T-helper 22 cell (primary cell): ENCODE measurements around the gene PTPRQ.
"Not testable (repeated sequence)": the region's sequence is repeated elsewhere in the genome, so short reads cannot be mapped to it uniquely, and the experiment has no call there.

Experiments
- DNase-seq: peaks from one replicate; pipeline ENCODE4 v3.0.0-alpha.2; 2020; ENCODE audit warnings: low read depth

Gene PTPRQ

DNA sequence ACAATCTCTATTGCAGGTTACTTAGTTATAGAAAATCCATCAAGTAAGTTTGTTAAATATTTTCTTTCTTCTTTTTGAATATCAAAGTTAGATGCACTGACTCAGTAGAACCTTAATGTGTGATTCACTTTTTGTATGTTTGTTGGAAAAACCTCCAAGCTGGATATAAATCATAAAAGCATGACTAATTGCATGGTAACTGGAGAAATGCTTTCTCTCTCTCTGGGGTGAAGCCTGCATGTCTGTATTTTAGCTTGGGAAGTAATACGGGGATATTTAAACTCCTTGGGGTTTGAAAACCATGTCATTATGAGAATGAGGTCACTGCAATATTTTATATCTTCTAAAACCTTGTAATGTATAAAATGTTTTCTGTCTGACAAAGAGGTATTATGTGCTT, 204.8 kb downstream of the PTPRQ start:
- no peak for DNase-seq

DNA sequence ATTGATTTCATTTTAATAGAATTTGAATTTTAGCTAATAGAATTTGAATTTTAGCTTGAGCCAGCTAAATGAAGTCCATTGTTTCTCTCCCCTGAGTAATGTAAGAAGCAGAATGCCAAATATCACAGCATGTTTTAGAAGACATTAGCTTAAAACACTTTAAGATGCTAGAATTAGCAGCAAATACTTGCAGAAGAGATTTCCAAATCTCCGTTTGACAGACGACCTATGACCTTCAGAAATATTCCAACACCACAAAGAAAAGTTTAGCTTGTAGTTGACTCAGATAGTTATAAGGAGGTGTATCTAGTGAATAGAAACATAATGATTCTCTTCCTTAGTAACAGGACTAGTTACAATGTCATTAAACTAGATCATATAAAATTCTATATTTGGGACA, 211.7 kb downstream of the PTPRQ start:
- no peak for DNase-seq

DNA sequence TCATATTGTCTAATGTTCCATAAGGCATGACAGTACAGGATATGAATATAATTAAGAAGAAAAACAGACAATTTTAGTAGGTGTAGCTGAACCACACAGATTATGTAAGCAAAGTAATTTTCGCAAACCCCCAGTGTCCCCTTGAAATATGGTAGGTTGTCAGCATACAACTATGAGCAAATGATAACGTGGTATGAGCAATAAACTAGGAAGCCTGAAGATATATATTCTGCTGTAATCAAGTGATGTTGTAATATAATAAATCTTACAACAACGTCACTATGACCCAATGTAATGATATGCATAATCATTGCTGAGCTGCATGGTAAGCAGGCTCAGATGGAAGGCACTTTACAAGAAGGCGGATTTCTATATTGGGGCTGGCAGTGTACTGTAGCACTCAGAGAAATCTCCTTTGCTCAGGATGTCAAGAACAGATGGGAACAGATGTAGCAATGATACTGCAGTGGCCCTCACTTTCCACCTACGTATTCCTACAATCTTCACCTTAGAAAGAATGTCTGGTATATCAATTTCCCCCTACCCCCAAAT, 215.6 kb downstream of the PTPRQ start:
- no peak for DNase-seq

DNA sequence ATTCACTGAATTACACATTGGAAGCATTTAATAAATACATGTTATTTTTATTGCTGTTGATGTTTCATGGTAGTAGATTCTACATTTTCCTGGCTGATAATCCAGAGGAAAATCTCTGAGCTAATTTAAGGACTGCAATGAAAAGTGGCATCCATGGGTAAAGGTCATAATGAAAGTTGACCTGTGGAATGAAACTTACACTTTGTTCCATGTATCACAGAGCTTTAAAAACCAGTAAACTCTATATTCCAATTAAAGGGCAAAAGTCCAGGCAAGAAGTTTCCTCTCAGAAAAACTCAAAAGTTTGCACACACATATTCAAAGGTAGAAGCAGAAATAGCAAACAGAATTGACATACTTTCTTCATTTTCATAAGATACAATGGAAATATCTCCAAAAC, 218.6 kb downstream of the PTPRQ start:
- DNase-seq = no peak

DNA sequence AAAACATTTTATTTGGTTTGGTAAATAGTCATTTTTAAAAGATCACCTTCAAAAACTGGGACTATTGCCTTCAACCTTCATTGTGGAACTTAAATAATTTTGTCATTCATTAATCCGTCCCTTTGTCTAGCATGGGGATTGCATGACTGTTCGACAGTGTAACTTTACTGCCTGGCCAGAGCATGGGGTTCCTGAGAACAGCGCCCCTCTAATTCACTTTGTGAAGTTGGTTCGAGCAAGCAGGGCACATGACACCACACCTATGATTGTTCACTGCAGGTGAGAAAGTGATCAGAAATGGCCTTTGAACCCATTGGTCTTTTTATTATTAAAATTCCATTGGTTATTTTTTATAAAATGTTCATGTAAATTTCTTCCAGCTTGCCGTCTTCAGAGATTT, 226.2 kb downstream of the PTPRQ start:
- DNase-seq = no peak

DNA sequence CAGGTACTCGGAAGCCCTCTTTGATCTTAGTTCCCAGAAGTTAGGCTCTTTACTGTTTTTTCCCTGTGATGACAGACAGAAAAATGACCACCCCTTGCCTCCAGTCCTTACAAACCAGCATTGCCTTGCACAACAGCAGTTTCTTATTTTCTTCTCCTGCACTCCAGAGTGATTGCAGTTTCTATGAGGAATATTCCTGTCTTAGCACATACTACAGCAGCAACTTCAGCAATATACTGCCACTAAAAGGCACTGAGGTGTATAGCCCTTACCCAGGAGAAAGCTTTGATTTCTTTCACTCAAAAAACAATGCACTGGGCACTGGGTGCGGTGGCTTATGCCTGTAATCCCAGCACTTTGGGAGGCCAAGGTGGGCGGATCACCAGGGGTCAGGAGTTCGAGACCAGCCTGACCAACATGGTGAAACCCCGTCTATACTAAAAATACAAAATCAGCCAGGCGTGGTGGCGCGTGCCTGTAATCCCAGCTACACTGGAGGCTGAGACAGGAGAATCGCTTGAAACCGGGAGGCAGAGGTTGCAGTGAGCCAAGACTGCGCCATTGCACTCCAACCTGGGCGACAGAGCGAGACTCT, 232.1 kb downstream of the PTPRQ start:
- DNase-seq = not testable (repeated sequence)

DNA sequence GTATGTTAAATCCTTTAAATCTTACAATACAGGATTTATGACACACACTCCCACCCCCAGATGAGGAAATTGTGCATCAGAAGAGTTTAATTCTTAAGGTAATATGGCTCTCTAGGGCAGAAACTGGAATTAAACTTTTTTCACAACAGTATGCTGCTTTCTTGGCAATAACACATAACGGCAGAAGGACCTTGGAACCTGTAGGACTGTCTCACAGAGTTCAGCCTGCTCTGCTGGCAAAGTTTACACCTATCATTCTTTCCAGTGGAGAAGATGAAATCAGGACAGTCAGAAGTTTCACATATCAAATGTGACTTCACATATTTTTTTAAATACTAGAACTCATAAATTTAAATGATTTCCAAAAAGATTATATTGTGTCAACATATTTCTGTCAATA, 232.8 kb downstream of the PTPRQ start:
- DNase-seq = no peak

DNA sequence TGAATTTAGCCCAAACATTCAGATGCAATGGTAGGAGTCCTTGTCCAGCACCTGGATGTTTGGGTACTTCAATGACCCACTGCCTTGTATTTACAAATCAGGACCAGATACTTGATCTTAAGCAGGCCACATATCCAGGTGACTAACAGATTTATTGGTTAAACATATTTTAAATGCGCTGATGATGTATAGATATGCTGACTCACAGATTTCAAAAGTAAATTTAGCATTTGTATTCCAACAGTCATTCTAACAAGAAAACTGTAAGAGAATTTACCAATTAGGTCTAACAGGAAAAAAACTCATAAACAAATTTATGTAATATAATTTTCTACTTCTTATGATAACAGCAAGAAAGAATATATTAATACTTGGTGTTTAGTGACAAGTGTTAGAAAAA, 234.0 kb downstream of the PTPRQ start:
- no peak for DNase-seq

DNA sequence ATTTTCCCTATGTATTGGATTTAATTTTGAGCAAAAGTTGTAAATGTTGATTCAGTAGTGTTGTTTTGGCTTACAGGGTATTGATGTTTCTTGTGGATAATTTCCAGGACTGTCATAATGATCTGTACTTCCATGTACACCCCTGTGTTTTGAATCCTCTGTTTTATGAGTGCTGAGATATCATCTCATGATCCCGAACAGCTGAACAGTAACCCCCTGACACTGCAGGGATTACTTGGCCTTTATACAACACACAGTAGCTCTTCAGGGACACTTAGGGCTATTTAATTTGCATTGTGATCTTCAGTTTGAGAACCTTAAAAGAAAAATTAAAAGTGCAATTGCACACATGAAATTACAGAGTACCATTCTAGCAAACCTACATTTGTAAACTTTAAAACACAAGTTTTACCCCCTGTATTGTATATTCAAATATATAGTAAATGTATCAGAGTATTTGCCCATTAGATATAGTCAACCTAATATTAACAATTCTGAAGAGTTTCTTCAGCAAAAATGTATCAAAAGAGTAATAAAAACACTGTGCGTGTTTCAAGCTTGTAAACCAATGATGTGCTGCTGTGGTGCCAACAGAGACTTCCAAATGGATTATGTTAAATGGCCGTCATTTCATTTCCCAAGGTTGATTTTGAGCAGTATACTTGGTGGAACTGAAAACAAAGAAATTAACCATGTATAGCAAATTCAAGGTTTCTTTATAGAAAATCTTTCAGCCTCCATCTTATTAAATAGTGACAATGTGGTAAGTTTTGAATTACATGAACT, 235.5 kb downstream of the PTPRQ start:
- no peak for DNase-seq

DNA sequence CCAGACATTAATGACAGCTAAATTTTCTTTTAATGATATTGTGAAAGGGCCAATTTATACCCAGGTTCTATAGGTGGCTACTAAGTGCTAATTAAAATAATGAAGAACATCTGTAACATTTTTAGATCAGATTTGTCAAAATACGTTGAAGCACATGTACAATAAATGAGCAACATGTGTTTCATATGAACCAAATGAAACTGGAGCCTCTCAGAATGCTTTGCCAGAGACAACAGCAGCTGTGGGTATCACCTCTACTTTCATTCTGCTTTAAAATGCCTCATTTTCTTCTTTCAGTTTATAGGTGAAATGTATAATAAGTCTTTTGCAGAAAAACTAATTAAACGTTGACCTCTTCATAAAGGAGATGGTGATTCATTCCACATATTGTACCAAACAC, 237.3 kb downstream of the PTPRQ start:
- DNase-seq = no peak

DNA sequence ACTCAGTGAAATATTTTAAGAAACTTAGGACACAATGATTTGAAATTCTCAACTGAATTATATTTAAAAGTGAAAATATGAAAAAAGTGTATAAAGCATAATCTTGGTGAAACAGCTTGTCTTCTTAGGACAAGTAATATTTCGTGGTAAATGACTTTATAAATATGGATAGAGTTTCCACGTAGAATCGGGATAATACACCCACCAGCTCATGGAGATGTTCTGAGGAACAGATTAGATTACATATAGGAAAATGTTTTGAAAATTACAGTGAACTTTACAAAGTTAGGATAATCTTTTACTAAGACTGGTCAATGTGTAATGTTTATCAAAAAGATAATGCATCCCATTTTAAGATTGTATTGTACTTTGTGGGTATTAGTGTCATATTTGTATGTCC, 237.8 kb downstream of the PTPRQ start:
- DNase-seq = no peak

DNA sequence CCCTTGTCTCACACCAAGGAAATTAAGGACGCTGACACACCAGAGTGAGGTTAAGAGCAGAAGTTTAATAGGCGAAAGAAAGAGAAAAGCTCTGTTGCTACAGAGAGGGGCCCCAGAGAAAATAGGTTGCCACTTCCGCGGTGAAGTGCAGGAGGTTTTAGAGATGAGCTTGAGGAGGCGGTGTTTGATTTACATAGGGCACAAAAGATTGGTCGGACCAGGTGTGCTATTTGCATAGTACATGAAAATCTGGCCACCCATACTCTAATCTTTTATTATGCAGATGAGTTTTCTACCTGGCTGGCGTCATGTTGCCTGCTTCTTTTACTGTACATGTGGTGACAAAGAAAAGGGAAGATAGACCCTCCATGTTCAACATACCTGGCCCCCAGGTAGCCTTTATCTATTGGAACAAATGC, 240.1 kb downstream of the PTPRQ start:
- no peak for DNase-seq

DNA sequence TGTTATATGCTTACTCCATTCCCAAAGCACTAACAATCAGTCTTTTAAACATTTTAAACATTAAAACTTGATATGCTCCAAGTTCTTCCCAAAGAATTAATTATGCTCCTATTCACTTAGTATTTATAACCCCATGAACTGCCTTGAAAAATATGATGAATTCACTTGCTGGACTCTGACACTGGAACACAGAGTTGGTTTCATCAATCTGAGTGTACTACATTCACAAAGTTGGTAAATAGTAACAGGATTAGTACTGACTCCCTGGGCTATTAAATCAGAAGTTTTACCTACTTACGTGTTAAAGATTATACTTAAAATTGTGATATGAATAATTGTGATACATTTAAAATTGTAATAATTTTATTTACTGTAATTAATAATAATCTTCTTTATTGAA, 246.1 kb downstream of the PTPRQ start:
- DNase-seq = no peak

DNA sequence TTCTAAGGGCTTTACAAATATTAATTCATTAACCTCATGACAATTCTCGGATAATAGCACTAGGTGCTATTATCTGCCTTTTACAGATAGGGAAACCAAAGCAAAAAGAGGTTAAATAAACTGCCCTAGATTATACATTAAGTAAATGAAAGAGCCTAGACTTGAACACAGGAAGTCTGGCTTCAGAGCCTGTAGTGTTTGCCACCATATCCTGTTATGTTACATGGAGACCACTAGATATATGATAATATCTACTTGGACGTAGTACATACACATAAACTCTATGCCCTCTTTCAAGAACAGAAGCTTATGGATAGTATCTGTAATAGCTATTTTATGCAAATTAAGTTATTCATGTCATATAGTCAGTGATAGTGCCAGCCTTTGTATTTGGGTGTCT, 246.5 kb downstream of the PTPRQ start:
- DNase-seq = no peak

DNA sequence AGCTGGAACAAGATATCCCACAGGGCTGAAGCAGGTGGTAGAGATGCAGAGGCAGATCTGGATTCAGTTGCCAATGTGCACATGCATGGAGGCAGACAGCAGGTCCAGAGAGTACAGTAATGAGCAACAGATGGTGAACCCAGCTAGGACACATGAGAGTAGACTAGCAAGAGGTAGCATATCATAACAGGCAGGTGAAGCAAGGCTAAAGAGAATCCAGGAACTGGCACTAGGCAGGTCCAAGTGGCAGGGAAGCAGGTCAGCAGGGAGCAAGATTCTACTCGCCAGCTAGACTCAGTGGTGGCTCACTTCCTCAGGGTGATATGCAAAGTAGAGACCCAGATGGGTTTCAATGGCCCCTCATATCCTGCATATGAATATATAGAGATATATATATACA, 248.1 kb downstream of the PTPRQ start:
- DNase-seq = no peak

DNA sequence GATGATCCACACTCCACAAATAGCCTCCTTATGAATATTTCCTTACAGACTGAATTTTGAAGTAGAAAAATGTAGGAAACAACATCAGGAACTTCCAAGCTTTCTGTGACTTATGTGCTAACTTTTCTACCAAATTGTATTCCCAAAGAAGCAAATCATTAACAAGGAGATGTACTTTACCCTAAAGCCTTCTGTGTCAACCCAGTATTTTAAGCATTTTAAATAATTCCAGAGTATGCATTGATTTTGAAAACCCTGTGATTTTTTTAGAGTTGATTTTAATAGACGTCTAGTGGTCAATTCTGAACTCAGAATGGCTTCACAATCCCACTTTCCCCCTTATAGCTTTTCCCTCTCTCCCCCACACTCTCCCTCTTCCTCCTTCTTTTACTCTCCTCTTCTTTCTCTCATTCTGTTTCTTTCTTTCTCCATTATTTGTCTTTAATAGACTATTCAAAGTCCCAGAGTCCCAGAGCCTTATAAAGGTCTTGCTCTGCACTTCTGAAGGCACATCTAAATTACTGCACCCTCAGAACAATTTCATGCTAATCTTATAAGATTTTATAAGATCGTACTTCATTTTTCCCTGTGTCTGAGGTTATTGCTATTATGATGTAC, 253.3 kb downstream of the PTPRQ start:
- DNase-seq = no peak

DNA sequence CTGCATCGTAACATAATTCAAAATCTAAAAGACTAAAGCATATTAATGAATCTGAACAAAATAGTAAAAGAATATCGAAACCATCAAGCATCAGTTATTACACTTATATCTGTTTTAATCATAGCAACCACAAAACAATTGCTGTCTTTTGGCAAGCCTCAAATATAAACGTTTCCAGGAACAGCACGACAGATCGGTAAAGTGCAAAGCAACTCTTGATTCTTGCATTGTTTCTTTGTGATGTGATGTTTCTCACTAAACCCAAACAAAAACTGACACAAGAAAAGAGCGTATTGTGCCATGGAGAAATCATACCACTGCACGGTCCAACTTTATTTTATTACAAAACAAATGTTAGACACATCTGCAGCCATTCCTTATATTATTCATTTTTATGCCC, 254.2 kb downstream of the PTPRQ start:
- DNase-seq = no peak

DNA sequence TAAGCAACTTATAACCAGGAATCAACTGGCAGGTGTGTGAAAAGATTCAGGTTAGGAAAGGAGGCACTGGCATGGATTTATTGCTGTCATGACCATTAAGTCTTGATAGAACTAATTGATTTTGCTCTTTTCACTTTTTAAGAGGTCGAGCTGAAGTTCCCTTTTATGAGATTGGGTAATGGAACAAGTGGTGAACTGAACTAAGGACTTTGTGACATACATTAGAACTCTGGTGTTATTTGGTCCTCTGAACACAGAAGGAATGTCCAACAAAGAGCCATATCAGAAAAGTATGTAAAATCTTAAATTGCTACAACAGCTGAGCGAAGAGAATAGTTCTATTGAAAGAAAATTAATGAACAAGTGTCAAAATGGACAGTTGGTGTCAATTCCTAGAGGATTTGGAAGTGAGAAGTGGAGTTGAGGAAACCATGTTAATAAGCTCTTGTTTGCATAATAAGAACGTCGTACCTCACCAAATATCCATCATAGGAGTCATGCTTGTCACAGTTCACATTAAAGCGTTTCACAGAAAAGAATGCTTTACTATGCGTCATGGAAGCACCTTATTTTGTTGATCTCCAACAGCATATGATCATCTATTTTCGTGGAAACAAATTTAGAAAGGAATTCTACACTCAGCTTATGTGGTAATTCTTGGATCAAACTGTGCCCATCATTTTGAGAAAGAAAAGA, 255.0 kb downstream of the PTPRQ start:
- no peak for DNase-seq

DNA sequence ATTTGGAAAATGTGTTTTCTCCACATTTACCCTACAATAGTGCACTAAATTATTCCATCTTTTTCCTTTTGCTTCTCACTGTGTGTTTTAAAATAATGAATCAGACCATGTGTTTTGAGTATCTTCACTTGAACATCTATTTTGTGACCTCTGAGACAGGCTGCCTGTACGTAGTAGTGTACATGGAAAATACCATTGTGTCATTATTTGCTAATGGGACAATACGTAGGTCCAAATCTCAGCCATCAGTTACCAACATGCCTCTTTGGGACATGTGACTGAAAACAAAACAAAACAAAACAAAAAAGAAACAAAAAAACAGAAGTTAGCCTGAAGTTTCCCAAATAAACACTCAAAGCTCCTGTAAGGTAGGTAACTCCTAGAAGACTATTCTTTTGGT, 256.3 kb downstream of the PTPRQ start:
- DNase-seq = no peak

DNA sequence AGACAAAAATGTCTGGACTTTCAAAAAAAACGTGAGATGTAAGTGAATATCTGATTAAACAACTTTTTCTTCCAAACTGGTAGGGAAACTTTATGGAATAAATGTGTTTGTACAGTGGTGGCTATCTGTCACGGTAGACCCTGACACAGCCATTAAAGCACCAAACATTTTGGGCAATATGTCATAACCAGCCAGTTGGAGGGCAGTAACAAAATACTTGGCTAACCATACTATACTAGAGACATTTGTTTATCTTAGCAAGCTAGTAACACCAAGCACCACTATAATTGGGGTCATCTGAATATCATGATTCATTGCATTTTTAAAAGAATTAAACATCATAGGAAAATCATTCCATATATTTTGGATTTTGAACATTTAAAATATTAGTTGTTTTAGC, 257.4 kb downstream of the PTPRQ start:
- DNase-seq = no peak

DNA sequence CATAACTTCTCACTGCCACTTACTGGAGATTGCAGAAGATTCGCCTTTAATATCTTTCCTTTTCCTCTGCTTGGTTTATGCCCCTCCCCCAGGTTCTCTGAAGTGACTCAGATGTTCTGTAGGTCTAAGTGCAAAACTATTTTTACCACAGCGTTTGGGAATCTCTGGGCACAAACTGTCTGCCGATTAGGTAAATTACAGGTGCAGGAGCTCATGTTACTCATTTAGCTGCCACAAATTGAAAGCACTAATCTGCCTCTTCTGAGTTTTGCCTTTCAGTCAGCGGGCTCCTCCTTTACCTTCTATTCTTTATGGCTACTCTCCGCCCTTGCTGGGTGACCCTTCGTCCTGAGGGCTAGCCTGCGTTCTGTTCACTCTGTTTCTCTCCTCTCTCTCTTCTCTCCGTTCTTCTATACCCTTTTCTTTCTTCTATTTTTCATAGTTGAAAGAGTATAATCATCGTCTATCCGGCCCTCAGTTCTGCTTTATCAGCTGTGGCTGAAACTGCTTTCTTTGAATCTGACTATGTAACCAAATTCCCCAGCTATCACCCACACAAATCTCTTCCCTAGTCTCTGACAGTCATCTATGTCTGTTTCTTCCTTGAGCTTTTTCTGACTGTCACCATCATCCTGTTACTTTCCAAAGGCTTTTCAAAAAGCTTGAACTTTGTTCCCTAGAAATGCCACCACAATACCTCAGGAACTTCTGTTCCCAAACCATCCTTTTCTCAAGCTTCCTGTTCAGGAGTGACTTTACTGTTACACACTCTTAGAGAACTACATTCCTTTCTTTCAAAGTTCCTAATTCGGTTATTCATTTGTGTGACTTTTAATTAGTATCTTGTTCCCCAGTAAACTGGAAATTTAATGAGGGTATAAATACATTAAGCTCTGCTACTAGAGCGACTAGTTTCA, 259.1 kb downstream of the PTPRQ start:
- no peak for DNase-seq

DNA sequence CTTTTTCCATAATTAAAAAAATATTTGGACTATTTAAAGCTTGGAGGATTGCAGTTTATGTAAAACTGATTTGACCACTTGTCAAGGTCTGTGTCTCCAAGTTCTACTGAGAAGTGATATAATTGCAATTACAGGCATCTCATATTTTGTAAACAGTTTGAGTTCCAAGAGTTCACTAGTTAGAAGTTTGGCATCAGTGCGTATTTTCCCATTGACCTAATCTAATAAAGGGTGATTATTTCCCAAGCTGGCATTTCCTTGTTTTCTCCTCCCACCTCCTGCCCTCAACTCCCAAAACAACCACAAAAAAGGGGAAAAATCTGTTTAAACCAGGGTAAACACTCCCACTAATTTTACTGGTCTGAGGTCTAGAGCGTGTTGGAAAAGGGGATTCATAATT, 260.4 kb downstream of the PTPRQ start:
- DNase-seq = no peak
